NCI-H524 treated with DMSO at 0.1 percent for 48 hours (cell line): ENCODE measurements around the gene AAGAB.
"Not testable (repeated sequence)": the region's sequence is repeated elsewhere in the genome, so short reads cannot be mapped to it uniquely, and the experiment has no call there.

Source experiments
- DNase-seq: peaks from one replicate; lab custom pipeline; 2025; lab: John Stamatoyannopoulos, UW

AAGAB gene

GRCh38 chr15:67173005-67173404, 81.5 kb downstream of the AAGAB start:
- no peak for DNase-seq

GRCh38 chr15:67172172-67172571, 82.3 kb downstream of the AAGAB start:
- no peak for DNase-seq

DNA sequence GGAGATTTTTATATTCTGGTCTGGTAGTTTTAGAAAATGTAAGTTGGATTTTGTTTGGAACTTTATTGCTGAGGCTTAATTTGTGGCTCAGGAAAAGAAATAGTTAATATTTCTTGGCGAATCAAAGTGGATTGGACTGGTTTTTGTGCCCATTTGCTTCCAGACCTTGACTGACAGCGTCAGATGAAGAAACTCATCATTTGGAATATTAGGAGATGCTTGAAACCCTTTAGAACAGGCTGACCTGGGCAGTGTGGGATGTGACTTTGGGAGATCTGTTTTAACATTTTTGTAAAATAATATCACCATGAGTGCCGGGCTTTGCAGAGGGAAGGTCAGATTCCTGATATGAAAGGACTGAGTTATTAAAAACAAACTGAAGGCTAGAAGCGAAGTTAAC, 83.0 kb downstream of the AAGAB start:
- no peak for DNase-seq

DNA sequence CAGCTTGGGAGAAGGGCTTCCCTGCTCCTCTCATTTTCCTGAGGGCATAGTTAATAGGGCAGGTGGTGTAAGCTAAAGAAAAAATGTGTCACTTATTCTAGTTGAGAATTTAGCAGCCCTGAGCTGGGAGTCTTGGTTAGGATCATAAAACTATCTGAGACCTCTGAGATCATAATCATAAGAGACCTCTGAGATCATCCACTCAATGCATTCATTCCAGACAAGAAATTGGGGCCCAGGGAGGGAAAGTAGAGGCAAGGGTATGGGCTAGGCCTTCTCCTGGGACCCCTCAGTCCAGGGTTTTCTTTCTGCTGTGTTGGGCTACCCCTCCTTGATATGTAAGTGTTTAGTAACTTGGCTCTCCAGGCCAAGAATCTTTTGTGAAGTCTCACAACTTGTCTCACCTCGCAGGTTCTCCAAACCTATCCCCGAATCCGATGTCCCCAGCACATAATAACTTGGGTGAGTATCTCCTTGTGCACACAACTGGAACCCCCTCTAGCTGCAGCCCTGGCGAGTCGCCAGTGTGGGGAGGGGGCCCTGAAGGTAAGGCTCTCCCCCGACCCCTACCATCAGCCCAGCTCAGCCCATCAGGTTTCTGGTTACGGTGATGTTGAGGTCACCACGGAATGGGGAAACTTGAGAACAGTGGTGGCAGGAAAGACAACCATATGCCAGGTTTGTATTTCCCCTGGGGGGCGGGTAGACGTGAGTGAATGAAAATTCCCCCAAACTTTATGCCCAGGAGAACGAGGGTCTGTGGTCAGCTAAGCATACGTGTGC, 84.1 kb downstream of the AAGAB start:
- DNase-seq, result no peak

GRCh38 chr15:67168694-67169093, 85.8 kb downstream of the AAGAB start:
- DNase-seq, result no peak

DNA sequence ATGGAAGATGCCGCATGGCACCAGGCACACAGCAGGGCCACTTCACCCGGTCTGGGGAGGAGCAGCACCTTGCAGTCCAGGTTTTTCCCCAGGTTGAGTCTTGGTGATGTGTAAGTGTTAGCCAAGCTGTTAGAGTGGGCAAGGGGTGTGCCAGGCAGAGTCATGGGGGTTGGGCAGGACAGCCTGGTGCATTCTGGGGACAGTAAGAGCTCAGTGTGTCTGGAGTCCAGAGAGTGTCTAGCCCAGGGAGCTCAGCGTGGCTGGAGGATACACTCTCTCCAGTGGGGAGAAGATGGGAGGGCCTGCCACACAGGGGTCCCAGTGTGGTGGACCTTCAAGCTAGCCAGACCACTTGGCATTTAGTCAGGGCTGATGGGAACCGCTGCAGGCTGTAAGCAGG, 87.4 kb downstream of the AAGAB start:
- DNase-seq, result no peak

- no peak for DNase-seq
Measured at GRCh38 chr15:67166280-67167009, 88.0 kb downstream of the AAGAB start.

- no peak for DNase-seq
Measured at GRCh38 chr15:67165254-67166253, 88.9 kb downstream of the AAGAB start.

DNA sequence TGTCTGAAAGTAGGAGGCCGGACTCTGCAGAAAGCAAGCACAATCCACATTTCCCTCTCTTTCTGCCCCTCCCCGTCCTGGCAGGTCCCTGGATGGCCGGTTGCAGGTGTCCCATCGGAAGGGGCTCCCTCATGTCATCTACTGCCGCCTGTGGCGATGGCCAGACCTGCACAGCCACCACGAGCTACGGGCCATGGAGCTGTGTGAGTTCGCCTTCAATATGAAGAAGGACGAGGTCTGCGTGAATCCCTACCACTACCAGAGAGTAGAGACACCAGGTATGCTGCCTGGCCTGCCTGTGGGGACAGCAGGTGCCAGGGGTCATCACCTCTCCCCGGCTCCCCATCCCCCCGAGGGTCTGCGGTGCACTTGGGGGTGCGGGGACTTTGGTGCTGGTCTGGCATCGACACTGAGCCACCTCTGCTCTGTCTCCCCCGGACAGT, 89.6 kb downstream of the AAGAB start:
- DNase-seq, result no peak

- DNase-seq, result no peak
Measured at GRCh38 chr15:67164401-67164791, 90.1 kb downstream of the AAGAB start.

DNA sequence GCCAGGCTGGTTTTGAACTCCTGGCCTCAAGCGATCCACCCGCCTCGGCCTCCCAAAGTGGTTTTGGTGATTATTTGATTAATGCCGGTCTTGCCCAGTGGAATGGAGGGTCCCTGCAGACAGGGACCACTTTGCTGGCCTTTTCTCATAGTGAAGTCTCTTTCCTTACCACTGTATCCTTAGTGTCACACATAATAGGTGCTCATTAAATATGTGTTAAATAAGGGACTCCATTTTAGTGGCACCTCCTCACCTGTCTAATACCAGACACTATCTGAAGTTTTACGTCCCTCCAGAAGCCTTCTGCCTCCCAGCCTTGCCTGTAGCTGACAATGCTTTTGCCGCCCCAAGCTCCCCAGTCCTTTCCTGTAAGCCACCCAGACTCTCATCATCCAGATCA, 91.3 kb downstream of the AAGAB start:
- DNase-seq, result no peak

DNA sequence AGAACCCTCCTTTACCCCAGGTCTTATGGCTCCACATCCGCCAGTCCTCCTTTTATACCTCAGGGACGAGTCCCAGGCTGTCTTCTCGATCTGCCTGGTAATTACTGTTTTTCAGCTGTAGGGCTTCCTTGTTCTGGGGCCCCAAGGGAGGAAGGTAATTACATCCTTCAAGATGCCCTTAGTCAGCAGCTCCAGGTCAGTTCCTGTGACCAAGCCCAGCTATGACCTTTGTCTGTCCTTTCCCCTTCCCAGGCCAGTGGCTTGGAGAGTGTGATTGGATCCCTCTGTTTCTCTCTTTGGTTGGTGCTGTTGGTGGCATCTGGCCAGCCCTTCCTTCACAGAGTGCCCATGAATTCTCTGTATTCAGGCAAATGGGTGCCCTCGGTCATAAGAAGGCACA, 92.6 kb downstream of the AAGAB start:
- no peak for DNase-seq

DNA sequence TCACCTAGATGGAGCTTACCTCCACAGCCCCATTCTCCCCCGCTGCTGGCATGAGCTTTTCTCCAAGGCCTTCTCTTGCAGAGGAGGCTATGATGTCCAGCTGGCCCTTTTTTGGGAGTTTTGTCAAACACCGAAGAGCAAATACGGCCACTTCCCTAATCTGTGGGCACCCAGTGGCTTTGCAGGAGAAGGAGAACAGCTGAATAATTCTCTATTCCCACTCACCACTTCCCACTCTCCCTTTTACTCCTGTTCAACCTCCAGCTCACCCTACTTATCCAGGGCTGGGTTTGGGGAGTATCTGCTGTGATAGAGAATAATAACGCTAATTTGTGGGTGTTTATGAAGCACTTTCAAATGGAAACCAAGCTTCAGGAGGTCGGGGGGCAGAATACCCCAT, 93.0 kb downstream of the AAGAB start:
- DNase-seq, result no peak

DNA sequence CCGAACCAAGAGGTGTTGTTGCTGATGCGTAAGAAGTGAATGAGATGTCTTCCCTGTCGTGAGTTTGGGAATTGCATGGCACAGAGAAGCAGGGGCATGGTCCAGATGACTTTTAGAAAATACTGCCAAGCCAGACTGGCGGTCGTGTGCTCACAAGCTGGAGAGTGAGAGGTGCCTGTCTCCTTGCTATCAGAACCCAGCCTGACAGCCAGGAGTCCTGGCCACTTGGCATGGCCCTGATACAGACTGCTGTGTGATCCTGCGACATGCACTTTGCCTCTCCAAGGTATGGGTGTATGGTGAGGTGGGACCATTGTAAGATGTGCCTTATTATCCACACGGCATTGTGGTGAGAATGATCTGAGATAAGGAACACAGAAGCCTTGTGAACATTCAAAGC, 96.1 kb downstream of the AAGAB start:
- DNase-seq, result no peak

GRCh38 chr15:67157521-67158252, 96.8 kb downstream of the AAGAB start:
- DNase-seq, result no peak

GRCh38 chr15:67156834-67157233, 97.6 kb downstream of the AAGAB start:
- no peak for DNase-seq

DNA sequence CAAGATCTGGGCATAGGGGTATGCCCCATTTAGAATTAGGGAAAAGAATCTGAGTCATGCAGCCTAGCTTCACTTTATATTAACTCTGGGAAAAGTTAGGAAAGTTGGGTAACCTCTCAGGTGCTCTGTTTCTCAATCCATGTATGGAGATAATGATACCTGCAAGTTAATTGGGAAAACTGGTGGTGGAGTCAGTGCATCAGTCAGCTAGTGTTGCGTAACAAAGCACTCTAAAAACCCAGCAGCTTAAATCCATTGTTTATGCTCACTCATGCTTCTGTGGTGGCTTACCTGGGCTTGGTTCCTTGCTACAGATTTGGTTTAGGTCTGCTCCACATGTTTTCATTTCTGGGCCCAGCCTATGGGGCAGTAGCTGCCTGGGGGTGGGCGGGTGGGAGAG, 98.0 kb downstream of the AAGAB start:
- no peak for DNase-seq

DNA sequence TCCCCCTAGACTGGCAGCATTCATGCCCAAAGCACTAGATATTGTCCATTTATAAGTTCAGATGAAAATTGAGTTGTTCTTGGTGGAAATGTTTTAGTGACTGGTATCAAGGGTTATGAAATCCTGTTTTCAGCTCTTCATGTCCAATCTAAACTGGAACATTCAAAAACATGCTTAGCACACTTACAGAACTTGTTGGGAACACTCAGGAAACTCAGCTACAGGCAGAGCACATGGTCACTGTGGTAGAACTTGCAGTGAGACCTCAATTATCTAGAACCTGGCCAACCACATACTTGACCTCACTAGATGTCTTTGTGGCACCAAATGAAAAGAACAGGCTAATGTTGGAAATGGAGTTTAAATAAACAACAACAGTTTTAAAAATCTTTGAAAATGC, 100.2 kb downstream of the AAGAB start:
- DNase-seq, result no peak

DNA sequence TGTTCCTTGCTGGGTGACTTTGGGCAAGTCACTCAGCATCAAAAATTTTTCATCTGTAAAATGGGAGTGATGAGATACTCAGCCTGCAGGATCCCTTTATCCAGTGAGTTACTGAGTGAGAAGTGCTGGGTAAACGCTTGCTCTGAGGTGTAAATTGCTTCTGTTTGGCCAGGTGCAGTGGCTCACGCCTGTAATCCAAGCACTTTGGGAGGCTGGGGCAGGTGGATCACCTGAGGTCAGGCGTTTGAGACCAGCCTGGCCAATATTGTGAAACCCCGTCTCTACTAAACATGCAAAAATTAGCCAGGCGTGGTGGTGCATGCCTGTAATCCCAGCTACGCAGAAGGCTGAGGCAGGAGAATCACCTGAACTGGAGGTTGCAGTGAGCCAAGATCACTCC, 101.4 kb downstream of the AAGAB start:
- DNase-seq, result not testable (repeated sequence)

GRCh38 chr15:67152429-67152828, 102.0 kb downstream of the AAGAB start:
- no peak for DNase-seq
